Stimulated activated effector memory CD8-positive, alpha-beta T cell treated with anti-CD3 and anti-CD28 coated beads, Interleukin-12 subunit alpha, Interleukin-12 subunit beta, amount 100 ng/mL, for 72 hours (primary cell): ENCODE results near the gene PLCB2.
A peak's percentile ranks its signal among the peaks of the same experiment; 100 is the strongest.

ENCODE experiments used
- ATAC-seq: fragments of 150-1000 bp; cut with Tn5 transposase; 2 replicates; pipeline ENCODE4 v1.10.0; 2021
- DNase-seq, 2 donors: peaks; one replicate each; pipeline ENCODE4 v3.0.0; 2021 to 2022; ENCODE audit warnings: low spot score in 2 of 2
- H3K27ac Mint-ChIP-seq: one replicate; pipeline ENCODE4 v1.8.0; 2022; ENCODE audit warnings: mild to moderate bottlenecking, mixed read lengths
- H3K36me3 Mint-ChIP-seq: one replicate; pipeline ENCODE4 v1.8.0; 2022; ENCODE audit warnings: mild to moderate bottlenecking, mixed read lengths
- H3K4me1 Mint-ChIP-seq: one replicate; pipeline ENCODE4 v1.8.0; 2022; ENCODE audit warnings: mixed read lengths
- H3K4me3 Mint-ChIP-seq: one replicate; pipeline ENCODE4 v1.8.0; 2022; ENCODE audit warnings: mild to moderate bottlenecking, mixed read lengths
- H3K9me3 Mint-ChIP-seq: one replicate; pipeline ENCODE4 v1.8.0; 2022; ENCODE audit warnings: mixed read lengths

PLCB2 gene

DNA sequence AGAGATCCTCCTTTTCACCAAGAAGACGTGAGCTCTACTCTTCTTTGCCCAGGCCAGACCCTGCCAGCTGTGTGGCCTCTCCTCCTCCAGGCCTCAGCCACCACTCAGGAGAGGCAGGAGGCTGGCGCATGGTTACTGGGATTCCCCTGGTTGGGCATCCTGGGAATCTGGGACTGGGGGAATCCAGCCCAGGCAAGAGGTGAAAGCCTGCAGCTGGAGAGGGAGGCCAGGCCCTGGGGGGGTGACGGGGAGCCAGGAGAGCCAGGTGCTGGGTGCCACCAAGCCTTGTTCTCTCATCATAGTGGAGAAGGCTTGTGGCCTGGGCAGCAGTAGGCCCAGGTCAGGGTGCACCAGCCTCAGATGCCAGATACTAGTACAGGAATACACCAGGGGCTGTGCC, 26.8 kb upstream of the PLCB2 start:
- ATAC-seq (no peak), DNase-seq (no peak)
- H3K4me1 Mint-ChIP-seq: peaks cover 20% of the 10 kb centered on the region
- H3K4me3 Mint-ChIP-seq: no peak overlapping the region
- H3K27ac Mint-ChIP-seq: no peak overlapping the region
- no peaks in the 10 kb centered on the region for H3K9me3 Mint-ChIP-seq
- H3K36me3 Mint-ChIP-seq: no peaks in the 10 kb centered on the region

DNA sequence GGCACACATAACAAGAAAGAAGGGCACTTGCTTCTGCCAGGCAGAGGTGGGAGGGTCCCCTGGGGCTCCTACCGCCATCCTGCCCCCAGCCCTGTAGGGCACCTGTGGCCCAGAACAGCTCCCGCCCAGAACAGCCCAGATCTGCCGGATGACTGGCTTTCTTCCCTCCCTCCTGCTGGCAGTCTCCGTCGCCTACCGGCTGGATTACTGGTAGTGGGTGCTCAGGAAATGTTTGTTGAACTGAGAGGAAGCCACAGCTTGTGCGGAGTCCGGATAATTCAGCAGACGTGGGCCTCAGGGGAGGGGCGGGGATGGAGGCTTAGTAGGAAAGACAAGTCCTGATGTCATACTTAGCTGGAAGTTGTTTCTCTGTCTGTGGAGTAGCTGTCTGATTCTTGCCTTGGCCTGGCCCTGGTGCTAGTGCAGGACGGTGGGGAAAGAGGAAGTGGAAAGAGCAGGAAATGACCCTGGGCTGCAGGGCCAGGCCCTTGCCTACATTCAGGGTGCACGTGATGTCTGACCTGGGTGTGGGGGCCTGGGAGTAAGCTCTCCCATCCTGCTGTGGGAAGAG, 26.3 kb upstream of the PLCB2 start:
- no peak for ATAC-seq
- Mint-ChIP-seq H3K4me3 (no peak overlapping the region), H3K27ac (no peak overlapping the region), H3K36me3 (no peaks in the 10 kb centered on the region), H3K4me1 (peaks cover 22% of the 10 kb centered on the region), H3K9me3 (no peaks in the 10 kb centered on the region)
- no peak for DNase-seq

DNA sequence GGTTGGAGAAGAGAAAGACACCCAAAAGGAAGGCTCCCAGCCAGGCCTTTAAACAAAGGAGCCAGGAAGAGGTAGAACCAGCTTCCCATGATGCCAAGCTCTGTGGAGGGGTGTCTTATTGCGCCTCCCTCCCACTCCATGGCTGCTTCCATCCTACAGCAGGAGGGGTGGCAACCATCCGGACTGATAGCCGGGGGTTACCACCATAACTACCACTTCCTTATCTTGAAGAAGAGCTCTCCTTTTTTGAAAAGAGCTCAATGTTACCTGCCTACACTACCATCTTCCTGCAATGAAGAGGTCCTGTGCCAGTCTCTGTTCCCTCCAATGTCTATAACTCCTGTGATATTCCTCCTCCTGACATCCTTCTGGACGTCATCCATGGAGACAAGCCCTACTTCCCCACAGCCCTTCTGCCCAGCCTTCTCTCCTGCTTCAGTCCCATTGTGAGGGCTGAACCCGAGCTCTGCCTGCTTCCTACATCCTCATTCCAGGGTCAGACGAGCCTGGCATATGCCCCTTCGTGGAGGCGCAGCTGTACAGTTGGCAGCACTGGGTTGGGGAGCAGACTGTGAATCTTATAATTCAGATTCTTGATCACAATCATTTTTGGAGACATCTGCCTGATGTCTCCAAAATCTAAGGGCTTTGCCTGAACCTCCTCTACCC, 24.5 kb upstream of the PLCB2 start:
- Mint-ChIP-seq H3K9me3 (no peaks in the 10 kb centered on the region), H3K36me3 (no peaks in the 10 kb centered on the region), H3K4me1 (peaks cover 22% of the 10 kb centered on the region), H3K4me3 (no peak overlapping the region), H3K27ac (peak overlapping the region; percentile 7)
- DNase-seq (no peak), ATAC-seq (no peak)

- DNase-seq: no peak
- Mint-ChIP-seq H3K27ac (no peak overlapping the region), H3K36me3 (no peaks in the 10 kb centered on the region), H3K9me3 (no peaks in the 10 kb centered on the region), H3K4me3 (no peak overlapping the region), H3K4me1 (peaks cover 23% of the 10 kb centered on the region)
- no peak for ATAC-seq
Measured at GRCh38 chr15:40331637-40332036, 23.9 kb upstream of the PLCB2 start.

- no peak overlapping the region for H3K27ac Mint-ChIP-seq
- H3K36me3 Mint-ChIP-seq: no peaks in the 10 kb centered on the region
- peaks cover 23% of the 10 kb centered on the region for H3K4me1 Mint-ChIP-seq
- ATAC-seq (no peak), DNase-seq (no peak)
- H3K4me3 Mint-ChIP-seq: no peak overlapping the region
- no peaks in the 10 kb centered on the region for H3K9me3 Mint-ChIP-seq
Measured at GRCh38 chr15:40331026-40331425, 23.3 kb upstream of the PLCB2 start.

DNA sequence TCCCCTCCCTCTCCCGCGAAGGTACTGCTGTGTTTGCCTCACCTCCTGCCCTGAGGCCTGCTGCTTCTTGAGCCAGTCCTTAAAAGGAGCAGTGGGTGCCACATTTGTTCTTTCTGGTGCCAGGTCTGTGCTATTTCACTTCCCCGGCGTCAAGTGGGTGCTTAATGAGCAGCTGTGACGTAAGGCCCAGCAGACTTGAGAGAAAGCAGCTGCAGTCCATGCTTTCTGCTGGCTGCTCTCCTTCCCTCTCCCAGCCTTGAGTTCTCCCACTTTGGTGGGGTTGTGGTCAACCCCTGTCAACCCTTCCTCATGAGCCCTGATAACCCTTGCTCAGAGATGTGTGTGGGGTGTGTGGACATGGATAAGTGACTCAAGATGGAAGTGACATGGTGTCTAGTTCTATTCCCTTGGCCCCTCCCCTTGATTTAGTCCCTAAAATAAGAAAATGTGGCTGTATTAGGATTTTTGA, 22.7 kb upstream of the PLCB2 start:
- peaks cover 27% of the 10 kb centered on the region for H3K4me1 Mint-ChIP-seq
- H3K9me3 Mint-ChIP-seq: no peaks in the 10 kb centered on the region

DNA sequence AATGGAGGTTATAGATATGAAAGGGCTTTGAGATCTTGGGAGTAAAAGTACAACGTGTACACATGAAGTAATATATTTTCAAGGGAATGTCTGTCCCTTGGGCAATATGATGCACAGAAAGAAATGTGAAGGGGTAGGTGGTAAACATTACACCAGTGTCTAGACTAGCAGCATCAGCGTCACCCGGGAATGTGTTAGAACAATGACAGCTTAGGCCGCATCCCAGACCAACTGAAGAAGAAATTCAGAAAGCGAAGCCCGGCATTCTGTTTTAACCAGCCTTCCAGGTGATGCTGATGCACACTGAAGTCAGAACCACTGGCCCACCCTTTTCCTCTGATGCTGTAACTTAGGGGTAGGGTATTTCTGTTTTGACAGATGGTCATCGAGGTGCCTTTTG, 22.1 kb upstream of the PLCB2 start:
- peaks cover 33% of the 10 kb centered on the region for H3K4me1 Mint-ChIP-seq
- H3K4me3 Mint-ChIP-seq: no peak overlapping the region
- no peak for DNase-seq
- no peak overlapping the region for H3K27ac Mint-ChIP-seq
- H3K36me3 Mint-ChIP-seq: no peaks in the 10 kb centered on the region
- no peak for ATAC-seq
- H3K9me3 Mint-ChIP-seq: no peaks in the 10 kb centered on the region

More for the DNA sequence above, 22.7 kb upstream of the PLCB2 start:
- H3K27ac Mint-ChIP-seq: no peak overlapping the region
- H3K4me3 Mint-ChIP-seq: no peak overlapping the region
- DNase-seq: no peak
- H3K36me3 Mint-ChIP-seq: no peaks in the 10 kb centered on the region
- no peak for ATAC-seq

GRCh38 chr15:40328751-40329150, 21.0 kb upstream of the PLCB2 start:
- Mint-ChIP-seq H3K4me3 (no peak overlapping the region), H3K4me1 (peaks cover 28% of the 10 kb centered on the region), H3K36me3 (no peaks in the 10 kb centered on the region), H3K9me3 (no peaks in the 10 kb centered on the region), H3K27ac (no peak overlapping the region)
- ATAC-seq (no peak), DNase-seq (no peak)

GRCh38 chr15:40328176-40328575, 20.4 kb upstream of the PLCB2 start:
- DNase-seq (no peak), ATAC-seq (no peak)
- Mint-ChIP-seq H3K9me3 (no peaks in the 10 kb centered on the region), H3K36me3 (no peaks in the 10 kb centered on the region), H3K4me3 (no peak overlapping the region), H3K27ac (no peak overlapping the region), H3K4me1 (peaks cover 27% of the 10 kb centered on the region)

GRCh38 chr15:40327457-40327856, 19.7 kb upstream of the PLCB2 start:
- no peaks in the 10 kb centered on the region for H3K36me3 Mint-ChIP-seq
- ATAC-seq (no peak), DNase-seq (no peak)
- no peak overlapping the region for H3K4me3 Mint-ChIP-seq
- H3K4me1 Mint-ChIP-seq: peaks cover 31% of the 10 kb centered on the region
- H3K9me3 Mint-ChIP-seq: no peaks in the 10 kb centered on the region
- H3K27ac Mint-ChIP-seq: no peak overlapping the region

GRCh38 chr15:40325700-40326099, 18.0 kb upstream of the PLCB2 start:
- ATAC-seq: no peak
- H3K4me3 Mint-ChIP-seq: no peak overlapping the region
- H3K27ac Mint-ChIP-seq: no peak overlapping the region
- DNase-seq: no peak
- H3K4me1 Mint-ChIP-seq: peaks cover 46% of the 10 kb centered on the region
- H3K36me3 Mint-ChIP-seq: peaks cover 5% of the 10 kb centered on the region
- no peaks in the 10 kb centered on the region for H3K9me3 Mint-ChIP-seq

DNA sequence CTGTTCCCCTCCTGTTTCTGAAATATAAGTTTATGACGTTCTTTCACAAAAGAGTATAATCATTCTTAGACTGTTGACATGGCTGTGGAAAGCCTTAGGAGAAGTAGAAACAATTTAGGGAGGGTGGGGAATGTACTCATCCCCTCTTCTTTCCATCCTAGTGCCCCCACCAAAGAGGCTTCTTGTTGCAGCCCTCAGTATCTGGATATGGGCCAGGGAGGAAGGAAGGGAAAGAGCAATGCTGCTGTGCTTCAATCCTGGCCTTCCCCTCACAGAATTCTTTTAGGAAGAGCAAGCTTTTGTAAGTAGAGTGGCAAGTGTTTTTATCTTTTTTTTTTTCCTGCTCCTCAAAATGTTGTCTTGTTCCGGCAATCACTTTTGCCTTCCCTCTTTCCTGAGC, 17.5 kb upstream of the PLCB2 start:
- H3K27ac Mint-ChIP-seq: peak overlapping the region; percentile 24
- DNase-seq: no peak

DNA sequence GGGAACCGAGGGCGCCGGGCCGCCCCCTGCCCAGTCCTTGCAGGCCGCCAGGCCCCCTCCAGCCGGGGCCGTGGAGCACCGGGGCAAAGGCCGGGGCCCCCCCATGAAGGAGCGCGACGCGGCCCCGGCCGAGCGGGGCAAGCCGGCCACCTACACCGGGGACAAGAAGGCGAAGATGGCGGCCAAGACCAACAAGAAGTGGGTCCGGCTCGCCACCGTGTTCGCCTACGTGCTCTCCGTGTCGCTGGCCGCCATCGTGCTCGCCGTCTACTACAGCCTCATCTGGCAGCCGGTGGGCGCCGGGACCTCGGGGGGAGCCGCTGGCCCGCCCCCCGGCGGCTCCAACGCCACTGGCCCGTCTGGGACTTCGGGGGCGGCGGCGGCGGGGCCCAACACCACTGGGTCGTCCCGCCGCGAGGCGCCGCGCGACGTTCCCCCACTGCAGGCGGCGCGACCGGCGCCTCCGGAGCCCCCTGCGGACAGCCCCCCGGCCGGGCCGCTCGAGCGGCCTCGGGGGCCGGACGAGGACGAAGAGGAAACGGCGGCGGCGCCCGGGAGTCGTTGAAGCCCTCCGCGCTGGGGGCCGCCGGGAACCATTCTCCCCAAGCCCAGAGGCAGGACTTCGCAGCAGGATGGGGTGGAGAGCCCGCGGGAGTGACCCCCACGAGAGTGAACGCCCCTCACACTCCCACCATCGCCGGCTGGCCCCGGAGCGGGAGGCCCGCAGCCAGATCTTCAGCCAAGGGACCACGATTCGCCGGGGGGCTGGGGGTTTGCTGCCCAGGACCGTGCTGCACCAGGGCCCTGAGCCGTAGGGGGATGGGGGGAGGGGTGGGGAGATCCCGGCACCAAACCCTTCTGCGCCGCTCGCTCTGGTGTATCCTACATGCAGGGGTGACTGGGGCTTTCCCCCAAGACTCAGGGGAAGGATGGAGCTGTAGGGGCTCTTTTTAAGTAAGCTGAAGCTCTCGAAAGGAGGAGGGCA, 16.5 kb upstream of the PLCB2 start:
- H3K4me3 Mint-ChIP-seq: peak overlapping the region; percentile 73
- H3K27ac Mint-ChIP-seq: peak overlapping the region; percentile 24
- peaks cover 5% of the 10 kb centered on the region for H3K36me3 Mint-ChIP-seq
- peaks cover 46% of the 10 kb centered on the region for H3K4me1 Mint-ChIP-seq
- no peaks in the 10 kb centered on the region for H3K9me3 Mint-ChIP-seq
- DNase-seq (peak in 1 of 2 donors; percentile 71), ATAC-seq (peak; percentile 3)

More for the DNA sequence above, 17.5 kb upstream of the PLCB2 start:
- H3K4me1 Mint-ChIP-seq: peaks cover 46% of the 10 kb centered on the region
- H3K36me3 Mint-ChIP-seq: peaks cover 5% of the 10 kb centered on the region
- ATAC-seq: no peak
- H3K4me3 Mint-ChIP-seq: peak overlapping the region; percentile 73
- H3K9me3 Mint-ChIP-seq: no peaks in the 10 kb centered on the region

DNA sequence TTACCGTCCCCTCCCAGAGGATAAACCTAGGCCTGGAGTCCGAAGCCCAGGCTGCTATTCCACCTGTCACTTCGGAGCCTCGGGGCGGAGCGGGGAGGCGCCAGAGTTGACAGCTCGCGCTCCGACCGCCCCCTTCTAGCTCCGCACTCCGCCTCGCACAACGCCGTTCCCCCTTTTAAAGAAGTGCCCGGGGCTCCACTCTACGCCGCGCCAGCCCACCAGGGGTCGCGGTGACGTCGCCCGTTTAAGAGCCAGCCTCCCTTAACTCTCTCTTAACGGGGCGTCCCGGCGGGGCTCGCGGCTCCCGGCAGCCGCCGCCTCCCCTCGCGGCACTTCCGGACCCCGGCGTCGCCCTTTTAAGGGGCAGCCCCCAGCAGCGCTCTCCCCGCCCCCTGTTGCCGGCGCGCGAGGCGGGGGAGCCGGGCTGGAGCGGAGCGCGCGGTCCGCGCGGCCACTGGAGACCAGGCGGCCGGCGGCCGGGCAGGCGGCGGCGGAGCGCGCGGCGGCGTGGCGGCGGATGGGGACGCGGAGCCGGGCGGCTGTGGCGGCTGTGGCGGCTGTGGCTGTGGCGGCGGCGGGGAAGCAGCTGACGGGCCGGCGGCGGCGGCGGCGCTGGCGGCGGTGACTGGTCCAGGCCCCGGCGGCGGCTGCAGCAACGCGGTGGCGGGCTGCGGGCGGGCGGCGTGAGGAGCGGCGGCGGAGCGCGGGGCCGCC, 15.7 kb upstream of the PLCB2 start, which contains the start of gene INAFM2:
Gene INAFM2 (plus strand): TSS at position 454 of the 714 bp plus-strand sequence. CDS start 364 bp downstream, outside the sequence.
- ATAC-seq: peak; percentile 92
- H3K9me3 Mint-ChIP-seq: no peaks in the 10 kb centered on the region
- peaks cover 40% of the 10 kb centered on the region for H3K4me1 Mint-ChIP-seq
- peak within 1 kb of the TSS; percentile 73 for H3K4me3 Mint-ChIP-seq
- H3K27ac Mint-ChIP-seq: peak within 1 kb of the TSS; percentile 72
- H3K36me3 Mint-ChIP-seq: peaks cover 5% of the 10 kb centered on the region
- DNase-seq: peak; percentile 71 to 92
